ENCODE data around the gene ALG14.

- TF ChIP-seq RAD21 (IDR thresholded peaks at IDR 0.05; ENCODE audit: low read length) (no peak), CTCF (conservative IDR thresholded peaks at IDR 0.05; ENCODE audit: low read depth, low read length) (no peak), CEBPB (IDR thresholded peaks at IDR 0.05; ENCODE audit: low read depth, low read length) (no peak), POLR2A (IDR thresholded peaks at IDR 0.05; ENCODE audit: low read depth, low read length) (no peak), NFE2L2 (IDR thresholded peaks at IDR 0.05; ENCODE audit: low read depth, low read length) (no peak), FOS (IDR thresholded peaks at IDR 0.05; ENCODE audit: low read depth, low read length) (no peak), MXI1 (IDR thresholded peaks at IDR 0.05; ENCODE audit: borderline replicate concordance, low read depth, low read length) (no peak), RCOR1 (IDR thresholded peaks at IDR 0.05; ENCODE audit: insufficient replicate concordance, low read length) (no peak), USF2 (IDR thresholded peaks at IDR 0.05; ENCODE audit: low read depth, low read length) (no peak), RFX5 (IDR thresholded peaks at IDR 0.05; ENCODE audit: low read depth, low read length) (no peak), SMC3 (IDR thresholded peaks at IDR 0.05; ENCODE audit: low read depth, low read length) (no peak)
- TF ChIP-seq, protein P1, sequence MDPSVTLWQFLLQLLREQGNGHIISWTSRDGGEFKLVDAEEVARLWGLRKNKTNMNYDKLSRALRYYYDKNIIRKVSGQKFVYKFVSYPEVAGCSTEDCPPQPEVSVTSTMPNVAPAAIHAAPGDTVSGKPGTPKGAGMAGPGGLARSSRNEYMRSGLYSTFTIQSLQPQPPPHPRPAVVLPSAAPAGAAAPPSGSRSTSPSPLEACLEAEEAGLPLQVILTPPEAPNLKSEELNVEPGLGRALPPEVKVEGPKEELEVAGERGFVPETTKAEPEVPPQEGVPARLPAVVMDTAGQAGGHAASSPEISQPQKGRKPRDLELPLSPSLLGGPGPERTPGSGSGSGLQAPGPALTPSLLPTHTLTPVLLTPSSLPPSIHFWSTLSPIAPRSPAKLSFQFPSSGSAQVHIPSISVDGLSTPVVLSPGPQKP (IDR thresholded peaks at IDR 0.05; ENCODE audit: borderline replicate concordance, low read depth, low read length), result no peak
Measured at GRCh38 chr1:94978401-94978800, 94.3 kb downstream of the ALG14 start.
